HG03095 (cell line): ENCODE data around the gene SMARCC2.

Source experiments
- ATAC-seq: cut with Tn5 transposase; IDR thresholded peaks from one replicate; pipeline ENCODE4 v1.9.1; 2021; ENCODE audit warnings: moderate library complexity; ENCODE audit not compliant: unreplicated experiment

The SMARCC2 gene

GRCh38 chr12:56189099-56189917 is at the start of gene SMARCC2:
Gene SMARCC2 (minus strand): TSS chr12:56189483. CDS start chr12:56189461, 22 bp downstream.
- ATAC-seq, result peak; percentile 58

- ATAC-seq, result no peak
These were observed 48.3 kb upstream of the SMARCC2 start for GRCh38 chr12:56237552-56237951.

- ATAC-seq, result no peak
These were observed 47.7 kb upstream of the SMARCC2 start for GRCh38 chr12:56236985-56237384.

- no peak for ATAC-seq
These were observed 46.8 kb upstream of the SMARCC2 start for GRCh38 chr12:56236091-56236490.

GRCh38 chr12:56234746-56235436 is 45.6 kb upstream of the SMARCC2 start:
- no peak for ATAC-seq

- no peak for ATAC-seq
These were observed 41.9 kb upstream of the SMARCC2 start for GRCh38 chr12:56231184-56231582.

GRCh38 chr12:56230432-56231183 is 41.3 kb upstream of the SMARCC2 start:
- no peak for ATAC-seq

GRCh38 chr12:56229916-56230431 is 40.7 kb upstream of the SMARCC2 start, which contains the start of gene SLC39A5:
Gene SLC39A5 (plus strand): TSS chr12:56230051. CDS start chr12:56231275, 1,224 bp downstream.
- no peak for ATAC-seq

- ATAC-seq, result no peak
These were observed 39.8 kb upstream of the SMARCC2 start for GRCh38 chr12:56229082-56229481.

- ATAC-seq, result no peak
These were observed 35.7 kb upstream of the SMARCC2 start for GRCh38 chr12:56224954-56225353.

GRCh38 chr12:56224102-56224701 is 34.9 kb upstream of the SMARCC2 start, which contains the start of gene NABP2:
Gene NABP2 (plus strand): TSS chr12:56224342. CDS start chr12:56224857, 515 bp downstream.
- ATAC-seq, result peak; percentile 64

GRCh38 chr12:56223571-56224101 is 34.4 kb upstream of the SMARCC2 start:
- ATAC-seq, result no peak

GRCh38 chr12:56222531-56222895 is 33.2 kb upstream of the SMARCC2 start:
- ATAC-seq, result no peak

- peak; percentile 80 for ATAC-seq
These were observed 32.7 kb upstream of the SMARCC2 start, which contains the start of gene RNF41 for GRCh38 chr12:56221757-56222530. Gene RNF41 (minus strand): TSS chr12:56221922. CDS start chr12:56214047, 7,875 bp downstream.

- peak; percentile 14 for ATAC-seq
These were observed 32.0 kb upstream of the SMARCC2 start for GRCh38 chr12:56221232-56221756.

- ATAC-seq, result no peak
These were observed 31.4 kb upstream of the SMARCC2 start for GRCh38 chr12:56220611-56221231.

GRCh38 chr12:56219840-56220239 is 30.6 kb upstream of the SMARCC2 start:
- ATAC-seq, result no peak

- ATAC-seq, result no peak
These were observed 27.2 kb upstream of the SMARCC2 start for GRCh38 chr12:56216461-56216860.

GRCh38 chr12:56213878-56214277 is 24.6 kb upstream of the SMARCC2 start:
- ATAC-seq, result no peak
